Erythroblast (primary cell): ENCODE measurements around the gene VASN.

Experiments
- GATA1 ChIP-seq: IDR thresholded peaks from 2 replicates; pipeline ENCODE4 v1.6.1; 2011; ENCODE audit warnings: low read depth, mild to moderate bottlenecking, control low read depth, low read length, moderate library complexity
- POLR2A ChIP-seq: IDR thresholded peaks from 2 replicates; pipeline ENCODE4 v1.6.1; 2011; ENCODE audit warnings: mild to moderate bottlenecking, low read length

GRCh38 chr16:4367393-4367856 is 4.2 kb upstream of the VASN start:
- no peak for TF ChIP-seq POLR2A
- no peak for TF ChIP-seq GATA1
